ENCODE data around the gene GCNT2. TPM values are rescaled to one million over a fixed set of nuclear protein-coding genes. Genes with fewer than 3 reads are reported as not detected.

The GCNT2 gene
- total RNA-seq, 1 experiment from 2014 or later = 18.3 TPM

- POLR2A ChIA-PET (ENCODE audit: unreplicated experiment) = no interaction called here
- no peak overlapping the region for H3K4me3 ChIP-seq (ENCODE audit: low read length)
Measured at GRCh38 chr6:10621213-10621612, 100.1 kb downstream of the GCNT2 start.

DNA sequence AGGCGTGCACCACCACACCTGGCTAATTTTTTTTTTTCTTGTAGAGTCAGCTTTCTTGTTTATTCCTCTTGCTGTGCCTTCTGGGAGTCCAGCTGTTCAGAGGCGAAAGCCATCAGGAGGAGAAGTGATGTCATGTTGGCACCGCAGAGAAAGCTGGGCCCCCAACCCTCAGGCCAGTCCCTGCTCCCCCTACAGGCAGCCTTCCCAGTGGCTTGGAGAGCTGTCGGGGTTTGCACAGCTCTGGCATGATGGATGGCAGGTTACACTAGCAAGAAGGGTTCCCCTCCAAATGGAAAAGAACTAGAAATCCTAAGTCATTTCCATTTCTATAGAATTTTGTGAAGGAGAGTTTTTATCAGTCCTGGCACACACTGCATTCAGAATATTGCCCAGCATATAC is 100.7 kb downstream of the GCNT2 start:
- ChIA-PET CTCF (no interaction called here), POLR2A (ENCODE audit: unreplicated experiment) (no interaction called here)
- no peak overlapping the region for H3K4me2 ChIP-seq (ENCODE audit: low read length)
- H3K36me3 ChIP-seq (ENCODE audit: low read depth, low read length) = peaks cover 7% of the 10 kb centered on the region; the same call in 1 of the 2 replicates
- ATAC-seq (no peak), DNase-seq (no peak)
- H3K79me2 ChIP-seq (ENCODE audit: low read length) = no peaks in the 10 kb centered on the region
- no peak overlapping the region for H3K9ac ChIP-seq (ENCODE audit: low read length)
- H4K20me1 ChIP-seq (ENCODE audit: low read length) = no peaks in the 10 kb centered on the region
- no peaks in the 10 kb centered on the region for H3K27me3 ChIP-seq (ENCODE audit: low read length)
- H3K4me1 ChIP-seq (ENCODE audit: insufficient read depth, low read length) = peaks cover 11% of the 10 kb centered on the region
- BruUV-seq (replicated peaks) = no TSS peak
- intact Hi-C loops (cut with micrococcal nuclease) = no loop called here
- no peak overlapping the region for H2AFZ ChIP-seq (ENCODE audit: low read length)
- no peak overlapping the region for H3K4me3 ChIP-seq (ENCODE audit: low read length)
- TF ChIP-seq EZH2 (IDR thresholded peaks at IDR 0.05; ENCODE audit: low read length, unreplicated experiment) (no peak), EZH2phosphoT487 (IDR thresholded peaks at IDR 0.05; ENCODE audit: borderline replicate concordance, low read length) (no peak)
- TF ChIP-seq, protein P1, sequence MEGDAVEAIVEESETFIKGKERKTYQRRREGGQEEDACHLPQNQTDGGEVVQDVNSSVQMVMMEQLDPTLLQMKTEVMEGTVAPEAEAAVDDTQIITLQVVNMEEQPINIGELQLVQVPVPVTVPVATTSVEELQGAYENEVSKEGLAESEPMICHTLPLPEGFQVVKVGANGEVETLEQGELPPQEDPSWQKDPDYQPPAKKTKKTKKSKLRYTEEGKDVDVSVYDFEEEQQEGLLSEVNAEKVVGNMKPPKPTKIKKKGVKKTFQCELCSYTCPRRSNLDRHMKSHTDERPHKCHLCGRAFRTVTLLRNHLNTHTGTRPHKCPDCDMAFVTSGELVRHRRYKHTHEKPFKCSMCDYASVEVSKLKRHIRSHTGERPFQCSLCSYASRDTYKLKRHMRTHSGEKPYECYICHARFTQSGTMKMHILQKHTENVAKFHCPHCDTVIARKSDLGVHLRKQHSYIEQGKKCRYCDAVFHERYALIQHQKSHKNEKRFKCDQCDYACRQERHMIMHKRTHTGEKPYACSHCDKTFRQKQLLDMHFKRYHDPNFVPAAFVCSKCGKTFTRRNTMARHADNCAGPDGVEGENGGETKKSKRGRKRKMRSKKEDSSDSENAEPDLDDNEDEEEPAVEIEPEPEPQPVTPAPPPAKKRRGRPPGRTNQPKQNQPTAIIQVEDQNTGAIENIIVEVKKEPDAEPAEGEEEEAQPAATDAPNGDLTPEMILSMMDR (conservative IDR thresholded peaks at IDR 0.05; ENCODE audit: low read depth, low read length) = no peak
- H3K27ac ChIP-seq (ENCODE audit: low read length) = no peak overlapping the region
- H3K9me3 ChIP-seq (ENCODE audit: low read length) = no peaks in the 10 kb centered on the region
- H3K9me2 ChIP-seq (replicated peaks; ENCODE audit: low read length) = no peaks in the 10 kb centered on the region
- no peaks in the 10 kb centered on the region for H3F3A ChIP-seq (ENCODE audit: low read length, unreplicated experiment)

More at GRCh38 chr6:10621213-10621612, 100.1 kb downstream of the GCNT2 start:
- H3F3A ChIP-seq (ENCODE audit: low read length, unreplicated experiment) = no peaks in the 10 kb centered on the region
- intact Hi-C loops (cut with micrococcal nuclease) = no loop called here
- no TSS peak for BruUV-seq (replicated peaks)
- H4K20me1 ChIP-seq (ENCODE audit: low read length) = no peaks in the 10 kb centered on the region
- CTCF ChIA-PET = no interaction called here
- peaks cover 11% of the 10 kb centered on the region for H3K4me1 ChIP-seq (ENCODE audit: insufficient read depth, low read length)
- no peaks in the 10 kb centered on the region for H3K79me2 ChIP-seq (ENCODE audit: low read length)
- H3K9ac ChIP-seq (ENCODE audit: low read length) = no peak overlapping the region
- no peak for DNase-seq
- TF ChIP-seq EZH2 (IDR thresholded peaks at IDR 0.05; ENCODE audit: low read length, unreplicated experiment) = no peak
- TF ChIP-seq EZH2phosphoT487 (IDR thresholded peaks at IDR 0.05; ENCODE audit: borderline replicate concordance, low read length) = no peak
- TF ChIP-seq, protein P1 (conservative IDR thresholded peaks at IDR 0.05; ENCODE audit: low read depth, low read length) = no peak
- H3K9me2 ChIP-seq (replicated peaks; ENCODE audit: low read length) = no peaks in the 10 kb centered on the region
- no peaks in the 10 kb centered on the region for H3K9me3 ChIP-seq (ENCODE audit: low read length)
- H2AFZ ChIP-seq (ENCODE audit: low read length) = no peak overlapping the region
- no peak overlapping the region for H3K4me2 ChIP-seq (ENCODE audit: low read length)
- H3K27me3 ChIP-seq (ENCODE audit: low read length) = no peaks in the 10 kb centered on the region
- H3K27ac ChIP-seq (ENCODE audit: low read length) = no peak overlapping the region
- H3K36me3 ChIP-seq (ENCODE audit: low read depth, low read length) = peaks cover 7% of the 10 kb centered on the region; the same call in 1 of the 2 replicates
- ATAC-seq = no peak

DNA sequence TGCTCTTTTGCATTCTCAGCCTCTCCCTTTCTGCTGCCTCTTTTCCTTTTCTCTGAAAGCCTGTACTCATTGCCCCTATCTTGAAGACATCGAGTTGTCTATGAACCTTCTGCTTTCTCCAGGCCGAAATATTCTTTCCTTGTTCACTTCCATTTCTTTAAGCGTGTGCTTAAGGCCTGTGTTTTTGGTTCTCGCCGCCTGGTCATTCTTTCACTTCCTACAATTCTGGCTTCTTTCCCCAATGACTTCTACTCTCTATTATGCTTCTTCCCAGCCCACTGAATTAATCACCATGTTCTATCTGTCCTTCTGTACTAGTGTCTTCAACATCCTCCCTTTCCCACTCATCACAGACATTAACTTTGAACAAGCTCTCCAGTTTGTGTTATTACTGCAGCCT is 103.7 kb downstream of the GCNT2 start:
- BruUV-seq (replicated peaks) = no TSS peak
- TF ChIP-seq EZH2 (IDR thresholded peaks at IDR 0.05; ENCODE audit: low read length, unreplicated experiment) = no peak
- TF ChIP-seq, protein P1 (conservative IDR thresholded peaks at IDR 0.05; ENCODE audit: low read depth, low read length) = no peak
- TF ChIP-seq EZH2phosphoT487 (IDR thresholded peaks at IDR 0.05; ENCODE audit: borderline replicate concordance, low read length) = no peak
- CTCF ChIA-PET = interaction anchor here (0.6 kb wide), 1 partner anchor 12 kb away, joined by 3 read pairs; no protein-coding TSS in a partner anchor
- no peak overlapping the region for H3K27ac ChIP-seq (ENCODE audit: low read length)
- intact Hi-C loops (cut with micrococcal nuclease) = no loop called here
- no peaks in the 10 kb centered on the region for H3K9me2 ChIP-seq (replicated peaks; ENCODE audit: low read length)
- no peak overlapping the region for H2AFZ ChIP-seq (ENCODE audit: low read length)
- H4K20me1 ChIP-seq (ENCODE audit: low read length) = no peaks in the 10 kb centered on the region
- H3K36me3 ChIP-seq (ENCODE audit: low read depth, low read length) = peaks cover 13% of the 10 kb centered on the region
- no peaks in the 10 kb centered on the region for H3K9me3 ChIP-seq (ENCODE audit: low read length)
- ATAC-seq (no peak), DNase-seq (no peak)
- H3K79me2 ChIP-seq (ENCODE audit: low read length) = no peaks in the 10 kb centered on the region
- no peaks in the 10 kb centered on the region for H3K4me1 ChIP-seq (ENCODE audit: insufficient read depth, low read length)
- POLR2A ChIA-PET (ENCODE audit: unreplicated experiment) = no interaction called here
- H3K4me2 ChIP-seq (ENCODE audit: low read length) = no peak overlapping the region
- H3F3A ChIP-seq (ENCODE audit: low read length, unreplicated experiment) = no peaks in the 10 kb centered on the region
- H3K9ac ChIP-seq (ENCODE audit: low read length) = no peak overlapping the region
- no peak overlapping the region for H3K4me3 ChIP-seq (ENCODE audit: low read length)
- H3K27me3 ChIP-seq (ENCODE audit: low read length) = no peaks in the 10 kb centered on the region
